Hepatocyte (in vitro differentiated cells): Measurements from ENCODE around the gene EHBP1.

Experiments used
- EZH2 ChIP-seq: fragments of 200-600 bp; sonication (generic); IDR thresholded peaks from 2 replicates; pipeline ENCODE4 v1.6.1; 2016; ENCODE audit warnings: antibody characterized with exemption, mild to moderate bottlenecking, borderline replicate concordance
- TF ChIP-seq, protein P1 (sequence below): fragments of 200-600 bp; sonication (generic); IDR thresholded peaks from 2 replicates; pipeline ENCODE4 v1.5.1; 2016; ENCODE audit warnings: antibody characterized with exemption, mild to moderate bottlenecking; ENCODE audit not compliant: poor library complexity

DNA sequence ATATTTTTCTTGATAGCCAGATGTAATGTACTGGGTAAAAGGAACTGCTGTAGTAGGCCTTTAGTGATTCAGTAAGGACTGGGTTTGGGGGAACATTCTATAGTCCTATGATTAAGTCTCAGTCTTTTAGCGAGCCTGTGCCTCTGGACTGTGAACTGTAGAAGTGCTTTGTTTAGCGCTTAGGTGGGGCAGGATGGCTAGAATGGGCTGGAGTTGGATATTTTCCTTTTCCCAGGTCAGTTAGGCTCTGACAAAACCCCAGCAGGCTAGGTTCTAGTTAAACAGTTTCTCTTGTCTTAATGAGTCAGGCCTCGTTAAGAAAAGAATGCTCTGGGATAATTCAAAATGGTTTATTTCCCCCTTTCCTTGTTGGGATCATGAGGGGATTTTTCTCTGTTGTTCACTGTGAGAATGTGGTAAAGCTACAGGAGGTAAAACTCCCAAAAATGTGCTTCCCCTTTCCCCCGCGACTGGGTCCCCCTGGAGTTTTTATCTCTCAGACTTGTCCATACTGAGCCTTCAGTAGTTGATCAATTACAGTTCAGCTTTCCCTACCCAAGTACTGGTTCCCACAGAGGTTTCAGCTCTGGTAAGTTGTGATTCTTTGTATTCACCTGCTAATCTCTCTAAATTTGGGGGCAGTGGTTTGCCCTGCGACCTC lies 31.5 kb downstream of the EHBP1 start:
- TF ChIP-seq, protein P1, sequence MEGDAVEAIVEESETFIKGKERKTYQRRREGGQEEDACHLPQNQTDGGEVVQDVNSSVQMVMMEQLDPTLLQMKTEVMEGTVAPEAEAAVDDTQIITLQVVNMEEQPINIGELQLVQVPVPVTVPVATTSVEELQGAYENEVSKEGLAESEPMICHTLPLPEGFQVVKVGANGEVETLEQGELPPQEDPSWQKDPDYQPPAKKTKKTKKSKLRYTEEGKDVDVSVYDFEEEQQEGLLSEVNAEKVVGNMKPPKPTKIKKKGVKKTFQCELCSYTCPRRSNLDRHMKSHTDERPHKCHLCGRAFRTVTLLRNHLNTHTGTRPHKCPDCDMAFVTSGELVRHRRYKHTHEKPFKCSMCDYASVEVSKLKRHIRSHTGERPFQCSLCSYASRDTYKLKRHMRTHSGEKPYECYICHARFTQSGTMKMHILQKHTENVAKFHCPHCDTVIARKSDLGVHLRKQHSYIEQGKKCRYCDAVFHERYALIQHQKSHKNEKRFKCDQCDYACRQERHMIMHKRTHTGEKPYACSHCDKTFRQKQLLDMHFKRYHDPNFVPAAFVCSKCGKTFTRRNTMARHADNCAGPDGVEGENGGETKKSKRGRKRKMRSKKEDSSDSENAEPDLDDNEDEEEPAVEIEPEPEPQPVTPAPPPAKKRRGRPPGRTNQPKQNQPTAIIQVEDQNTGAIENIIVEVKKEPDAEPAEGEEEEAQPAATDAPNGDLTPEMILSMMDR, result no peak
- no peak for TF ChIP-seq EZH2
